Thoracic aorta (tissue), 2 donors: ENCODE measurements around the gene C2CD2L. TPM values are rescaled to one million over a fixed set of nuclear protein-coding genes. Genes with fewer than 3 reads are reported as not detected.
"Not testable (repeated sequence)": the region's sequence is repeated elsewhere in the genome, so short reads cannot be mapped to it uniquely, and the experiment has no call there.

Experiments
- ATAC-seq: fragments of 150-250 bp; one replicate; pipeline ENCODE4 v1.8.0; 2017; ENCODE audit warnings: low read depth; ENCODE audit not compliant: insufficient number of reproducible peaks, low FRiP score
- DNase-seq: peaks from one replicate; pipeline ENCODE4 v3.0.0-alpha.2; 2020; ENCODE audit warnings: low spot score
- H3K27ac ChIP-seq, 2 donors: fragments of 200-600 bp; sonication (generic); 1 replicate in 1 of 2; 2 replicates in 1 of 2; pipeline ENCODE4 v1.5.1; 2016; ENCODE audit warnings: mild to moderate bottlenecking in 2 of 2, moderate library complexity in 2 of 2
- H3K27me3 ChIP-seq: fragments of 200-600 bp; sonication (generic); replicated peaks from 2 replicates; pipeline ENCODE4 v1.6.0; 2016; ENCODE audit warnings: mild to moderate bottlenecking; ENCODE audit not compliant: insufficient read depth
- H3K36me3 ChIP-seq: fragments of 200-600 bp; sonication (generic); one replicate; pipeline ENCODE4 v1.5.1; 2016
- H3K4me1 ChIP-seq, 2 donors: fragments of 200-600 bp; sonication (generic); 1 replicate in 1 of 2; 2 replicates in 1 of 2; pipeline versions ENCODE4 v1.5.1 to v1.6.0; 2016; ENCODE audit warnings: low read depth in 2 of 2, mild to moderate bottlenecking in 1 of 2; ENCODE audit not compliant: control insufficient read depth in 1 of 2
- H3K4me3 ChIP-seq: fragments of 200-600 bp; sonication (generic); 2 replicates; pipeline ENCODE4 v1.5.1; 2016; ENCODE audit warnings: mild to moderate bottlenecking
- H3K9me3 ChIP-seq: fragments of 200-600 bp; sonication (generic); 2 replicates; pipeline ENCODE4 v1.5.1; 2016
- CTCF ChIP-seq: fragments of 200-600 bp; sonication (generic); IDR thresholded peaks from one replicate; pipeline ENCODE4 v1.5.1; 2019; ENCODE audit warnings: antibody characterized with exemption
- total RNA-seq, 2 donors: library from RNA; depleted of rRNA; stranded (reverse); fragments of >200 nt; gene quantifications; one replicate each; pipeline versions ENCODE4 v1.1.0 to v1.2.3, GENCODE V29; 2016

The C2CD2L gene
- total RNA-seq, result 10 to 100 TPM; 10.0 to 13.4 TPM

- H3K4me1 ChIP-seq, result peaks cover 16 to 48% of the 10 kb centered on the region in 2 donors
Measured at GRCh38 chr11:119106564-119107537, at the start of gene C2CD2L. Gene C2CD2L (plus strand): TSS chr11:119107344. CDS start chr11:119107742, 398 bp downstream.

GRCh38 chr11:119059128-119059527, 48.0 kb upstream of the C2CD2L start:
- H3K9me3 ChIP-seq, H3K27me3 ChIP-seq, H3K36me3 ChIP-seq, H3K4me3 ChIP-seq, DNase-seq, H3K27ac ChIP-seq, ATAC-seq: not testable (repeated sequence)
- peaks cover 16 to 37% of the 10 kb centered on the region in 2 donors for H3K4me1 ChIP-seq

More at GRCh38 chr11:119106564-119107537, at the start of gene C2CD2L:
- peak within 1 kb of the TSS; percentile 65 to 77 for H3K27ac ChIP-seq
- no peaks in the 10 kb centered on the region for H3K27me3 ChIP-seq
- ATAC-seq, result no peak
- no peak for TF ChIP-seq CTCF
- H3K4me3 ChIP-seq, result peak within 1 kb of the TSS; percentile 99
- peaks cover 13% of the 10 kb centered on the region for H3K36me3 ChIP-seq
- peak; percentile 76 for DNase-seq
- no peaks in the 10 kb centered on the region for H3K9me3 ChIP-seq

- no peak overlapping the region for H3K27ac ChIP-seq
- H3K36me3 ChIP-seq, result no peaks in the 10 kb centered on the region
- ATAC-seq (no peak), DNase-seq (no peak)
- no peak for TF ChIP-seq CTCF
- H3K9me3 ChIP-seq, result no peaks in the 10 kb centered on the region
- peaks cover 9 to 29% of the 10 kb centered on the region in 2 donors for H3K4me1 ChIP-seq
- H3K27me3 ChIP-seq, result no peaks in the 10 kb centered on the region
- no peak overlapping the region for H3K4me3 ChIP-seq
Measured at GRCh38 chr11:119061256-119061655, 45.9 kb upstream of the C2CD2L start.

- H3K27ac ChIP-seq, result peak overlapping the region in 1 of 2 donors; percentile 61
- H3K4me1 ChIP-seq, result peaks cover 15 to 36% of the 10 kb centered on the region in 2 donors
- TF ChIP-seq CTCF, result no peak
- H3K9me3 ChIP-seq, result no peaks in the 10 kb centered on the region
- H3K4me3 ChIP-seq, result no peak overlapping the region
- DNase-seq (no peak), ATAC-seq (no peak)
- no peaks in the 10 kb centered on the region for H3K36me3 ChIP-seq
- no peaks in the 10 kb centered on the region for H3K27me3 ChIP-seq
Measured at GRCh38 chr11:119062779-119063178, 44.4 kb upstream of the C2CD2L start.

GRCh38 chr11:119065369-119065768, 41.8 kb upstream of the C2CD2L start:
- no peak for DNase-seq
- no peak for ATAC-seq
- no peak for TF ChIP-seq CTCF
- Histone ChIP-seq H3K4me3 (no peak overlapping the region), H3K27me3 (no peaks in the 10 kb centered on the region), H3K9me3 (no peaks in the 10 kb centered on the region), H3K36me3 (peaks cover 4% of the 10 kb centered on the region), H3K27ac (no peak overlapping the region), H3K4me1 (peaks cover 18 to 42% of the 10 kb centered on the region in 2 donors)
